ENCODE data around the gene RABL6. TPM values are rescaled to one million over a fixed set of nuclear protein-coding genes. Genes with fewer than 3 reads are reported as not detected.

RABL6 gene
- polyA plus RNA-seq, 3 donors from 2014 or later: 5.4 to 24.6 (median 11.0) TPM

DNA sequence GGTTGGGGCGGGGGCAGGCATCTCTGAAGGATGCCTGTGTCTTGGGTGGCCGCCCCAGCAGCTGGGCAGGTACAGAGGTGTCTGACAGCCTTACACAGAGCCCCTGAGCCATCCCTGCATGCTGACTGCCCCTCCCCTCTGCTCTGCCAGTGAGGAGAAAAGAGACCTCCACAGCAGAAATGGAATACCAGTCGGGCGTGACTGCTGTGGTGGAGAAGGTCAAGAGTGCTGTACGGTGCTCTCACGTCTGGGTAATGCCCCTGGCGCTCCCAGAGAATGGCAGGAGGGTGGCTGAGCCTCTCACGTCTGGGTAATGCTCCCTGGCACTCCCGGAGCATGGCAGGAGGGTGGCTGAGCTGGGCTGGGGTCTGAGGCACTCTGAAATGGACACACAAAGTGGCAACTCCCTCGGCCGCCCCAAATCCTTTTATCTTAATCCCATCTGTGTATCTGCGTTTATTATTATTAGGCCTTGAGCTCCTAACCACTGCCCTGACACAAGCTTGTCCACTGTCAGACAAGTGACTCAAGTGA lies 2.5 kb upstream of the RABL6 start:
- H3K4me1 Mint-ChIP-seq: peaks cover 33 to 39% of the 10 kb centered on the region in 2 donors
- H3K4me3 Mint-ChIP-seq: peak overlapping the region in 3 of 5 donors; percentile 25 to 38 (median 29)
- H3K27me3 Mint-ChIP-seq (ENCODE audit: low read depth in 3 of 3): peaks cover 14 to 20% (median 19%) of the 10 kb centered on the region in 3 donors
- H3K9me3 Mint-ChIP-seq: no peaks in the 10 kb centered on the region
- no peak for DNase-seq
- no peaks in the 10 kb centered on the region for H3K36me3 Mint-ChIP-seq
- H3K27ac Mint-ChIP-seq: no peak overlapping the region

- Mint-ChIP-seq H3K4me1 (peaks cover 29 to 35% of the 10 kb centered on the region in 2 donors), H3K9me3 (no peaks in the 10 kb centered on the region), H3K27ac (peak overlapping the region in 2 of 6 donors; percentile 93 to 97), H3K4me3 (peak overlapping the region in 4 of 5 donors; percentile 86 to 93 (median 90)), H3K27me3 (ENCODE audit: low read depth in 3 of 3) (peaks cover 12 to 16% (median 14%) of the 10 kb centered on the region in 3 donors), H3K36me3 (peaks cover 0 to 3% (median 0%) of the 10 kb centered on the region in 3 donors)
- DNase-seq: no peak
Observed at GRCh38 chr9:136806067-136806466, 1.7 kb upstream of the RABL6 start.

DNA sequence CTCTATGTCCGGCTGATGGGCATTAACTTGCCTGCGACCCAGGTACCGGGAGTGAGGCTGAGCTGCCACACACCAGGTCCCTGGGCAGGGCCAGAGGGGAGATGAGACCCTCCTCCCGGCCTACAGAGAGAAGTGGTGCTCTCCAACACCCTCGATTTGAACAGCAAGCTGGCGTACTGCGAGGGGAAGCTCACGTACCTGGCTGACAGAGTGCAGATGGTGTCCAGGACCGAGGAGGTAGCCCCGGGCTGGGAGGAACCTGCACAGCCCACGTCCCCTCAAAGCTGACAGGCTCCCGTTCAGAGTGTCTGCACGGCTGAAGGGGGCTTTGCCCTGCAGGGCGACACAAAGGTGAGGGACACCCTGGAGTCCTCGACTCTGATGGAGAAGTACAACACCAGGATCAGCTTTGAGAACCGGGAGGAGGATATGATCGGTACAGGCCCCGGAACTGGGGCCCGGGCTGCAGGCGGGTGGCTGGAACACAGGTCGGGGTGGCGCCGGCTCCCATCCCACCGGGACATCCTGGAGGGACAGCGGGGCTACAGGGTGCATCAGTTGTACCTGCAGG lies 1.0 kb upstream of the RABL6 start:
- Mint-ChIP-seq H3K27ac (peak overlapping the region in 4 of 6 donors; percentile 82 to 97 (median 95)), H3K4me3 (peak overlapping the region; percentile 86 to 95 (median 91)), H3K36me3 (peaks cover 0 to 3% (median 0%) of the 10 kb centered on the region in 3 donors), H3K4me1 (peaks cover 26 to 35% of the 10 kb centered on the region in 2 donors), H3K9me3 (no peaks in the 10 kb centered on the region), H3K27me3 (ENCODE audit: low read depth in 3 of 3) (peaks cover 11 to 16% (median 12%) of the 10 kb centered on the region in 3 donors)
- no peak for DNase-seq

DNA sequence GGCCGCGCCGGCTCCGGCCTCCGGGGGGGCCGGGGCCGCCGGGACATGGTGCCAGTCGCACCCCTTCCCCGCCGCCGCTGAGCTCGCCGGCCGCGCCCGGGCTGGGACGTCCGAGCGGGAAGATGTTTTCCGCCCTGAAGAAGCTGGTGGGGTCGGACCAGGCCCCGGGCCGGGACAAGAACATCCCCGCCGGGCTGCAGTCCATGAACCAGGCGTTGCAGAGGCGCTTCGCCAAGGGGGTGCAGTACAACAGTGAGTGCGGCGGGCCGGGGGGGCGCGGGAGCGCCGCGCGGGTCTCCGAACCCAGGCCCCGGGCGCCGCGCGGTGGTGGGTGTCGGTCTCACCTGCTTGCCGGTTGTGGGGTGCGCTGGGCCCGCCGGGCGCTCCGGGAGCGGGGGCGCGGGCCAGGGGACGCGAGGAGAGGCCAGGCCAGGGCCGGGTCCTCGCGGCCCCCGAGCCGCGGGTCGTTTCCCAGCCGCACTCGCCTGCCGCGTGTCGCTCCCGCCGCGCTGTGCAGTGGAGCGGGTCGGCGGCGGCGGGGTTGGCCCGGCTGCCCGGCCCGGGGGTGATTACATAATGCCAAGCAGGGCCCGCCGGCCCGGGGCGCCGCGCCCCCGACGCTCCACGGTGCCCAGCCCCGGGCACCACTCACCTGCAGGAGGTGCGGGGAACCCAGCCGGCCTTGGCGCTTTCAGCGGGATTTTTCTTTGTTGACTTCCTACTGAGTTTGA lies 492 bp downstream of the RABL6 start:
- H3K27me3 Mint-ChIP-seq (ENCODE audit: low read depth in 3 of 3): peaks cover 8 to 14% (median 9%) of the 10 kb centered on the region in 3 donors
- no peak for DNase-seq
- peaks cover 0 to 3% (median 0%) of the 10 kb centered on the region in 3 donors for H3K36me3 Mint-ChIP-seq
- H3K4me3 Mint-ChIP-seq: peak overlapping the region; percentile 83 to 87 (median 84)
- H3K9me3 Mint-ChIP-seq: no peaks in the 10 kb centered on the region
- H3K27ac Mint-ChIP-seq: peak overlapping the region in 5 of 6 donors; percentile 30 to 77 (median 68)
- H3K4me1 Mint-ChIP-seq: peaks cover 37 to 45% of the 10 kb centered on the region in 2 donors

DNA sequence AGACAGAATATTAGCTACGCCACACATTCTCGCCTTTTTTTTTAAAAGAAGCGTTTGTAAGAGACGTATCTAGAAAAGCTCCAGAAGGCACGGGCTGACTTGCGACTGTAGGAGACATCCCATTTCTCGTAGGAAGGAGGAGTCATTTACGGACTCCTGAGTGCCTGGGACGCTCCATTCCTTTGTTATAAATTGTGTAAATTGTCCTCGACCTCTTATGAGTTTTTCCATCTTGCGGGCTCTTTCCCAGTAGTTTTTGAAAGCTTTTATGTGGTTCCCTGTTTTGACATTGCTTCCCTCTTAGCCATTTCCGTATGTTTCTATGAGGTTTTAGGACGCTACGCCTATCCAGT lies 1.0 kb downstream of the RABL6 start:
- H3K9me3 Mint-ChIP-seq: no peaks in the 10 kb centered on the region
- peaks cover 0 to 3% (median 0%) of the 10 kb centered on the region in 3 donors for H3K36me3 Mint-ChIP-seq
- peaks cover 39 to 48% of the 10 kb centered on the region in 2 donors for H3K4me1 Mint-ChIP-seq
- H3K27ac Mint-ChIP-seq: peak overlapping the region; percentile 30 to 77 (median 62)
- peak overlapping the region; percentile 83 to 87 (median 84) for H3K4me3 Mint-ChIP-seq
- H3K27me3 Mint-ChIP-seq (ENCODE audit: low read depth in 3 of 3): peaks cover 7 to 14% (median 9%) of the 10 kb centered on the region in 3 donors
- no peak for DNase-seq

DNA sequence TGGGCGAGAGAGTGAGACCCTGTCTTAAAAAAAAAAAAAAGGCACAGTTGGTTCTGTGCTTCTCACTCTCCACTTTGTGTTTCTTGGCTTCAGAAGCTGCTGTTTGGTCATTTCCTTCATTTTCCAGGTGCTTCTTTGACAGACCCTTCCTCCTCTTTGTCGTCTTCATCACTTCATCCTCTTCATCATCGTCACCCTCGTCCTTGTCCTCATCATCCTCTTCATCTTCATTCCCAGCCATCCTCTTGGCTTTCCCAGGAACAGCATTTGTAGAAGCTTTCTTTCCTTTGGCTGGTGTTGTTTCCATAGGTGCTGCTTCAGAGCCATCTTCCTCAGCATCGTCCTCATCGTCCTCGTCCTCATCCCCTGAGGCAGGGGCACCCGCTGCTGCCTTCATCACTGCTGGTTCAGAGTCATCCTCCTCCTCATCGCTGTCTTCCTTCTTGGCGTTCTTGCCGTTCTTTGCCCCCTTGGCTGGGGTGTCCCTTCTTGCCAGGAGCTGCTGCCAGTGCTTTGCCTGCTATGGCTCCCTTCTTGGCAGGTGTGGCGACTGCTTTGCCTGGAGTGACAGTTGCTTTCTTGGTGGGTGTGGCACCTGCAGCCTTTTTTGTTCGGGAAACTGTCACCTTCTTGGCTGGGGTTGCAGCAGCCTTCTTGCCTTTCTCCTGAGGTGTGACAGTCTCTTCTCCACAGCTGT lies 7.1 kb downstream of the RABL6 start:
- Mint-ChIP-seq H3K27me3 (ENCODE audit: low read depth in 3 of 3) (peaks cover 0 to 3% (median 2%) of the 10 kb centered on the region in 3 donors), H3K9me3 (no peaks in the 10 kb centered on the region), H3K27ac (no peak overlapping the region), H3K36me3 (peaks cover 4 to 13% (median 6%) of the 10 kb centered on the region in 3 donors), H3K4me1 (peaks cover 26 to 35% of the 10 kb centered on the region in 2 donors), H3K4me3 (no peak overlapping the region)
- no peak for DNase-seq

GRCh38 chr9:136815422-136815782 lies 7.7 kb downstream of the RABL6 start:
- Mint-ChIP-seq H3K4me3 (no peak overlapping the region), H3K9me3 (no peaks in the 10 kb centered on the region)

GRCh38 chr9:136820971-136821825 lies 13.4 kb downstream of the RABL6 start:
- peak overlapping the region in 1 of 6 donors; percentile 17 for H3K27ac Mint-ChIP-seq
- peak overlapping the region in 3 of 5 donors; percentile 30 to 63 (median 61) for H3K4me3 Mint-ChIP-seq

More at GRCh38 chr9:136815422-136815782, 7.7 kb downstream of the RABL6 start:
- DNase-seq: no peak
- peaks cover 0 to 3% (median 2%) of the 10 kb centered on the region in 3 donors for H3K27me3 Mint-ChIP-seq (ENCODE audit: low read depth in 3 of 3)
- no peak overlapping the region for H3K27ac Mint-ChIP-seq
- peaks cover 4 to 13% (median 6%) of the 10 kb centered on the region in 3 donors for H3K36me3 Mint-ChIP-seq
- H3K4me1 Mint-ChIP-seq: peaks cover 22 to 31% of the 10 kb centered on the region in 2 donors

GRCh38 chr9:136821826-136822544 lies 14.2 kb downstream of the RABL6 start:
- Mint-ChIP-seq H3K9me3 (no peaks in the 10 kb centered on the region), H3K4me1 (peaks cover 10 to 12% of the 10 kb centered on the region in 2 donors), H3K27ac (no peak overlapping the region), H3K4me3 (no peak overlapping the region), H3K27me3 (ENCODE audit: low read depth in 3 of 3) (peaks cover 2 to 6% (median 2%) of the 10 kb centered on the region in 3 donors), H3K36me3 (peaks cover 2 to 5% (median 2%) of the 10 kb centered on the region in 3 donors)
- no peak for DNase-seq

More at GRCh38 chr9:136820971-136821825, 13.4 kb downstream of the RABL6 start:
- Mint-ChIP-seq H3K27me3 (ENCODE audit: low read depth in 3 of 3) (peaks cover under 1 to 6% (median 2%) of the 10 kb centered on the region in 3 donors), H3K9me3 (no peaks in the 10 kb centered on the region), H3K4me1 (peaks cover 10 to 13% of the 10 kb centered on the region in 2 donors), H3K36me3 (peaks cover 4 to 10% (median 6%) of the 10 kb centered on the region in 3 donors)
- no peak for DNase-seq

- DNase-seq: no peak
- Mint-ChIP-seq H3K4me3 (no peak overlapping the region), H3K27me3 (ENCODE audit: low read depth in 3 of 3) (peaks cover 0 to 6% (median 2%) of the 10 kb centered on the region in 3 donors), H3K9me3 (no peaks in the 10 kb centered on the region), H3K27ac (no peak overlapping the region), H3K36me3 (peaks cover 0 to 4% (median 0%) of the 10 kb centered on the region in 3 donors), H3K4me1 (peaks cover 10 to 11% of the 10 kb centered on the region in 2 donors)
Observed at GRCh38 chr9:136823136-136824046, 15.6 kb downstream of the RABL6 start.

GRCh38 chr9:136824496-136825225 lies 16.9 kb downstream of the RABL6 start:
- Mint-ChIP-seq H3K36me3 (peaks cover 0 to 4% (median 0%) of the 10 kb centered on the region in 3 donors), H3K4me3 (no peak overlapping the region), H3K9me3 (no peaks in the 10 kb centered on the region), H3K27ac (no peak overlapping the region), H3K27me3 (ENCODE audit: low read depth in 3 of 3) (peaks cover 0 to 6% (median 2%) of the 10 kb centered on the region in 3 donors), H3K4me1 (peaks cover 9 to 10% of the 10 kb centered on the region in 2 donors)
- no peak for DNase-seq
